K562 (cell line): ENCODE results near the gene DCAF12. TPM values are rescaled to one million over a fixed set of nuclear protein-coding genes. Genes with fewer than 3 reads are reported as not detected.

Source experiments
- CHD4 ChIP-seq: fragments of 200-600 bp; sonication (generic); IDR thresholded peaks from 3 replicates; pipeline ENCODE4 v1.6.1; 2012; ENCODE audit warnings: low read depth, mild to moderate bottlenecking, mixed read lengths, low read length, inconsistent platforms; ENCODE audit not compliant: insufficient read depth, insufficient replicate concordance, poor library complexity, severe bottlenecking
- HIVEP1 ChIP-seq: fragments of 250-450 bp; sonication (Bioruptor Pico); IDR thresholded peaks from 2 replicates; pipeline ENCODE4 v1.4.0; 2020; ENCODE audit warnings: mild to moderate bottlenecking
- MXI1 ChIP-seq: IDR thresholded peaks from 2 replicates; pipeline ENCODE4 v1.6.1; 2011; ENCODE audit warnings: low read depth, mild to moderate bottlenecking, improper control_type of control experiment, low read length
- SMAD4 ChIP-seq: fragments of 250-450 bp; sonication (Bioruptor Pico); conservative IDR thresholded peaks from 2 replicates; pipeline ENCODE4 v1.8.0; 2021; ENCODE audit warnings: inconsistent platforms, mild to moderate bottlenecking, moderate library complexity
- SMARCE1 ChIP-seq: fragments of 450-650 bp; IDR thresholded peaks from 2 replicates; pipeline ENCODE4 v1.7.1; 2016; ENCODE audit warnings: mild to moderate bottlenecking
- TGIF2 ChIP-seq: sonication (generic); formaldehyde crosslinking; IDR thresholded peaks from 2 replicates; pipeline ENCODE4 v1.8.1; 2022; ENCODE audit warnings: mild to moderate bottlenecking, missing genetic modification reagents, moderate library complexity
- ZNF24 ChIP-seq: fragments of 450-650 bp; IDR thresholded peaks from 2 replicates; pipeline ENCODE4 v1.6.1; 2016
- ZNF41 ChIP-seq: fragments of 250-450 bp; sonication (Bioruptor Pico); conservative IDR thresholded peaks from 2 replicates; pipeline ENCODE4 v1.4.0; 2020; ENCODE audit warnings: mild to moderate bottlenecking
- ZNF551 ChIP-seq: fragments of 250-450 bp; sonication (Bioruptor Pico); IDR thresholded peaks from 2 replicates; pipeline ENCODE4 v1.5.0; 2021; ENCODE audit warnings: mild to moderate bottlenecking, moderate library complexity
- ZNF583 ChIP-seq: fragments of 250-450 bp; sonication (Bioruptor Pico); IDR thresholded peaks from 2 replicates; pipeline ENCODE4 v1.4.0; 2020
- ZNF696 ChIP-seq: fragments of 250-450 bp; sonication (Bioruptor Pico); conservative IDR thresholded peaks from 2 replicates; pipeline ENCODE4 v1.4.0; 2020; ENCODE audit warnings: mild to moderate bottlenecking, moderate library complexity
- polyA plus RNA-seq, 8 experiments: library from polyadenylated mRNA; depleted of rRNA in 4 of 8; stranded (reverse) in 5 of 8; unstranded in 3 of 8; fragments of >200 nt; fragmentation: Nextera tagmentation in 2 of 8; fragmentation: Illumina TruSeq in 1 of 8; extraction: Ambion mirVana in 2 of 8; extraction: Trizol in 1 of 8; gene quantifications; 2 replicates each; pipeline versions ENCODE4 v1.2.1 to v1.2.3, GENCODE V29; 2011 to 2014; ENCODE audit warnings: inconsistent platforms in 1 of 8, missing spikeins in 1 of 8
- total RNA-seq, 7 experiments: library from RNA; depleted of rRNA in 6 of 7; stranded (reverse); fragments of >200 nt in 6 of 7; fragmentation: Illumina TruSeq in 2 of 7; extraction: Trizol in 2 of 7; gene quantifications; 2 replicates each; pipeline versions ENCODE4 v1.2.1 to v1.2.3, GENCODE V29; 2011 to 2021; ENCODE audit warnings: low replicate concordance in 1 of 7
- TF ChIP-seq, protein P1 (sequence below): IDR thresholded peaks from 2 replicates; pipeline ENCODE4 v1.6.1; 2011; ENCODE audit warnings: borderline replicate concordance, low read depth, mild to moderate bottlenecking, moderate library complexity, low read length; ENCODE audit not compliant: insufficient read depth, poor library complexity, severe bottlenecking
- TF ChIP-seq, protein P2 (sequence below), 2 experiments: fragments of 450-650 bp in 1 of 2; sonication (generic) in 1 of 2; formaldehyde crosslinking in 1 of 2; IDR thresholded peaks; 2 replicates each; pipeline versions ENCODE4 v1.7.1 to v1.9.0; 2016 to 2022; ENCODE audit warnings: inconsistent platforms in 1 of 2, mild to moderate bottlenecking in 1 of 2, missing genetic modification reagents in 1 of 2

DCAF12 gene
- total and polyA plus RNA-seq, 9 of the 15 experiments (the other 6 are each of a cell fraction or from before 2014, with no cell fraction given): 10.9 to 59.6 (median 30.8) TPM

DNA sequence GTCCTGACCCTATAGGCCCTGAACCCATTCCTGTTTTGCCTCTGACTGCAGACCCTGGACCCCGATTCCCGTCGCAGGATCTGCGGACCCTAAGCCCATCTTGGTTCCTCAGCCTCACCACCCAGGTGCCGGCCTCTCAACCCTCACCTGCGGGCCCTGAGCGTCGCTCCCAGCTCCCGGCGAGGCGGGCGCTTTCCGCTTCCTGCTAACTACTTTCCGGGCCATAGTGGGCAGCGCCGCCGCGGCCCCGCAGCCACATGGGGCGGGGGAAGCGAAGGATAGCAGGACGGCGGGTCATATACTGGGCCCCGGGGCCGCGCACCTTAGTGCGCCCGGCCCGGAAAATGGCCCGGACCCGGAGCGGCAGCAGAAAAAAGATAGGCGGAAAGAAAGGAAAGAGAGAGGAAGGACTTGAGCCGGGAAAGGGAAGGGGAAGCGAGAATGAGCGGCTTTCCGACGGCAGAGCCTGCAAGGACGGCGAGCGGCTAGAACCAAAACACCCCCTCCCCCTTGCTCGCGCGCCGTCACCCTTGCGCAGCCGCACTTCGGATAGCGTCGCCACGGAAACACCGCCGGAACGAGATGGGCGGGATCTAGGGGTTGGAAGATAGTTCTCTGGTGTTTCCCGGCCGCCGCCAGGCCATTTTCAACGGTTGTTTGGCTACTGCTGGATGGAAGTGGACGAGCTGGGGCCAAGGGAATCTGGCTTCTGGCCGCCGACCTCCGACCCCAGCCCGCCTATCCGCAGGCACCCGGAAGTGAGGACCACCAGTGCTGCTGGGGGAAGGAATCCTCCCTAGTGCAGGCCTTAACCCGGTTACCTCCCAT lies at the start of gene DCAF12 (continued):
- TF ChIP-seq MXI1 (peak; percentile 83), CHD4 (no peak), ZNF551 (CRISPR knock-in tag) (no peak), TGIF2 (CRISPR knock-in tag) (no peak), ZNF41 (CRISPR knock-in tag) (no peak), SMAD4 (CRISPR knock-in tag) (0 out of 2 replicates have a peak, but pooled peaks have one; percentile 31), SMARCE1 (peak; percentile 54; the same call in 1 of the 2 replicates), ZNF696 (CRISPR knock-in tag) (no peak), ZNF24 (no peak), HIVEP1 (CRISPR knock-in tag) (no peak), ZNF583 (CRISPR knock-in tag) (no peak)
- TF ChIP-seq, protein P1, sequence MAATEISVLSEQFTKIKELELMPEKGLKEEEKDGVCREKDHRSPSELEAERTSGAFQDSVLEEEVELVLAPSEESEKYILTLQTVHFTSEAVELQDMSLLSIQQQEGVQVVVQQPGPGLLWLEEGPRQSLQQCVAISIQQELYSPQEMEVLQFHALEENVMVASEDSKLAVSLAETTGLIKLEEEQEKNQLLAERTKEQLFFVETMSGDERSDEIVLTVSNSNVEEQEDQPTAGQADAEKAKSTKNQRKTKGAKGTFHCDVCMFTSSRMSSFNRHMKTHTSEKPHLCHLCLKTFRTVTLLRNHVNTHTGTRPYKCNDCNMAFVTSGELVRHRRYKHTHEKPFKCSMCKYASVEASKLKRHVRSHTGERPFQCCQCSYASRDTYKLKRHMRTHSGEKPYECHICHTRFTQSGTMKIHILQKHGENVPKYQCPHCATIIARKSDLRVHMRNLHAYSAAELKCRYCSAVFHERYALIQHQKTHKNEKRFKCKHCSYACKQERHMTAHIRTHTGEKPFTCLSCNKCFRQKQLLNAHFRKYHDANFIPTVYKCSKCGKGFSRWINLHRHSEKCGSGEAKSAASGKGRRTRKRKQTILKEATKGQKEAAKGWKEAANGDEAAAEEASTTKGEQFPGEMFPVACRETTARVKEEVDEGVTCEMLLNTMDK: no peak
- TF ChIP-seq, protein P2, sequence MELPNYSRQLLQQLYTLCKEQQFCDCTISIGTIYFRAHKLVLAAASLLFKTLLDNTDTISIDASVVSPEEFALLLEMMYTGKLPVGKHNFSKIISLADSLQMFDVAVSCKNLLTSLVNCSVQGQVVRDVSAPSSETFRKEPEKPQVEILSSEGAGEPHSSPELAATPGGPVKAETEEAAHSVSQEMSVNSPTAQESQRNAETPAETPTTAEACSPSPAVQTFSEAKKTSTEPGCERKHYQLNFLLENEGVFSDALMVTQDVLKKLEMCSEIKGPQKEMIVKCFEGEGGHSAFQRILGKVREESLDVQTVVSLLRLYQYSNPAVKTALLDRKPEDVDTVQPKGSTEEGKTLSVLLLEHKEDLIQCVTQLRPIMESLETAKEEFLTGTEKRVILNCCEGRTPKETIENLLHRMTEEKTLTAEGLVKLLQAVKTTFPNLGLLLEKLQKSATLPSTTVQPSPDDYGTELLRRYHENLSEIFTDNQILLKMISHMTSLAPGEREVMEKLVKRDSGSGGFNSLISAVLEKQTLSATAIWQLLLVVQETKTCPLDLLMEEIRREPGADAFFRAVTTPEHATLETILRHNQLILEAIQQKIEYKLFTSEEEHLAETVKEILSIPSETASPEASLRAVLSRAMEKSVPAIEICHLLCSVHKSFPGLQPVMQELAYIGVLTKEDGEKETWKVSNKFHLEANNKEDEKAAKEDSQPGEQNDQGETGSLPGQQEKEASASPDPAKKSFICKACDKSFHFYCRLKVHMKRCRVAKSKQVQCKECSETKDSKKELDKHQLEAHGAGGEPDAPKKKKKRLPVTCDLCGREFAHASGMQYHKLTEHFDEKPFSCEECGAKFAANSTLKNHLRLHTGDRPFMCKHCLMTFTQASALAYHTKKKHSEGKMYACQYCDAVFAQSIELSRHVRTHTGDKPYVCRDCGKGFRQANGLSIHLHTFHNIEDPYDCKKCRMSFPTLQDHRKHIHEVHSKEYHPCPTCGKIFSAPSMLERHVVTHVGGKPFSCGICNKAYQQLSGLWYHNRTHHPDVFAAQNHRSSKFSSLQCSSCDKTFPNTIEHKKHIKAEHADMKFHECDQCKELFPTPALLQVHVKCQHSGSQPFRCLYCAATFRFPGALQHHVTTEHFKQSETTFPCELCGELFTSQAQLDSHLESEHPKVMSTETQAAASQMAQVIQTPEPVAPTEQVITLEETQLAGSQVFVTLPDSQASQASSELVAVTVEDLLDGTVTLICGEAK (IDR thresholded peaks at IDR 0.05): peak; percentile 69
- TF ChIP-seq, protein P2 (CRISPR knock-in tag; IDR thresholded peaks at IDR 0.05): no peak
